H9 (cell line): ENCODE data around the gene EHBP1. TPM values are rescaled to one million over a fixed set of nuclear protein-coding genes. Genes with fewer than 3 reads are reported as not detected.

Experiments
- DNase-seq: peaks from one replicate; pipeline ENCODE4 v3.0.0-alpha.2; 2017
- H2AFZ ChIP-seq: one replicate; pipeline ENCODE4 v1.6.1; 2013; ENCODE audit warnings: mild to moderate bottlenecking, low read length, control low read depth, moderate library complexity
- H2AK5ac ChIP-seq: 2 replicates; pipeline ENCODE4 v1.6.1; 2013; ENCODE audit warnings: low read length, control low read depth, mixed read lengths; ENCODE audit not compliant: insufficient read length
- H2BK120ac ChIP-seq: one replicate; pipeline ENCODE4 v1.6.1; 2013; ENCODE audit warnings: low read depth, mild to moderate bottlenecking, low read length, control low read depth, inconsistent platforms; ENCODE audit not compliant: poor library complexity, severe bottlenecking
- H2BK12ac ChIP-seq: 2 replicates; pipeline ENCODE4 v1.6.1; 2013; ENCODE audit warnings: low read length, control low read depth, mixed read lengths, low read depth; ENCODE audit not compliant: insufficient read length
- H2BK15ac ChIP-seq: 2 replicates; pipeline ENCODE4 v1.6.1; 2013; ENCODE audit warnings: low read depth, low read length, control low read depth
- H2BK20ac ChIP-seq: one replicate; pipeline ENCODE4 v1.6.1; 2013; ENCODE audit warnings: low read depth, mild to moderate bottlenecking, low read length, control low read depth, inconsistent platforms; ENCODE audit not compliant: poor library complexity, severe bottlenecking
- H2BK5ac ChIP-seq: 2 replicates; pipeline ENCODE4 v1.6.1; 2013; ENCODE audit warnings: low read length, control low read depth, mixed read lengths; ENCODE audit not compliant: insufficient read length
- H3K14ac ChIP-seq: 2 replicates; pipeline ENCODE4 v1.6.1; 2013; ENCODE audit warnings: low read length, control low read depth; ENCODE audit not compliant: insufficient read depth
- H3K18ac ChIP-seq: 2 replicates; pipeline ENCODE4 v1.6.1; 2013; ENCODE audit warnings: low read depth, mild to moderate bottlenecking, mixed read lengths, low read length, control low read depth; ENCODE audit not compliant: insufficient read length
- H3K23ac ChIP-seq: 2 replicates; pipeline ENCODE4 v1.6.1; 2013; ENCODE audit warnings: low read length, control low read depth, mixed read lengths, low read depth; ENCODE audit not compliant: insufficient read length
- H3K23me2 ChIP-seq: 2 replicates; pipeline ENCODE4 v1.6.1; 2013; ENCODE audit warnings: low read depth, mild to moderate bottlenecking, mixed read lengths, low read length, control low read depth; ENCODE audit not compliant: insufficient read length, poor library complexity, severe bottlenecking
- H3K27ac ChIP-seq: 2 replicates; pipeline ENCODE4 v1.5.1; 2013; ENCODE audit warnings: low read length, control low read depth, mixed read lengths, low read depth; ENCODE audit not compliant: insufficient read length
- H3K27me3 ChIP-seq: 2 replicates; pipeline ENCODE4 v1.6.1; 2013; ENCODE audit warnings: low read length, control low read depth, inconsistent platforms; ENCODE audit not compliant: insufficient read depth
- H3K4ac ChIP-seq: 2 replicates; pipeline ENCODE4 v1.6.1; 2013; ENCODE audit warnings: low read depth, mild to moderate bottlenecking, control low read depth, inconsistent platforms, low read length, moderate library complexity
- H3K4me1 ChIP-seq: 2 replicates; pipeline ENCODE4 v1.6.1; 2013; ENCODE audit warnings: low read length, control low read depth, inconsistent platforms; ENCODE audit not compliant: insufficient read depth
- H3K4me2 ChIP-seq: 2 replicates; pipeline ENCODE4 v1.6.1; 2013; ENCODE audit warnings: low read length, control low read depth, mixed read lengths; ENCODE audit not compliant: insufficient read length, insufficient read depth
- H3K56ac ChIP-seq: 2 replicates; pipeline ENCODE4 v1.6.1; 2013; ENCODE audit warnings: low read depth, mild to moderate bottlenecking, mixed read lengths, low read length, control low read depth; ENCODE audit not compliant: insufficient read length
- H3K79me1 ChIP-seq: 2 replicates; pipeline ENCODE4 v1.6.1; 2013; ENCODE audit warnings: low read depth, mild to moderate bottlenecking, moderate library complexity, low read length, control low read depth, inconsistent platforms; ENCODE audit not compliant: insufficient read depth, poor library complexity, severe bottlenecking
- H3K79me2 ChIP-seq: 2 replicates; pipeline ENCODE4 v1.6.1; 2013; ENCODE audit warnings: low read length, control low read depth, inconsistent platforms; ENCODE audit not compliant: insufficient read depth
- H3K9ac ChIP-seq: 2 replicates; pipeline ENCODE4 v1.6.1; 2013; ENCODE audit warnings: low read length, control low read depth, mixed read lengths; ENCODE audit not compliant: insufficient read length; ENCODE audit errors: extremely low read depth
- H3K9me3 ChIP-seq: one replicate; pipeline ENCODE4 v1.6.1; 2013; ENCODE audit warnings: low read depth, low read length, inconsistent platforms; ENCODE audit not compliant: control insufficient read depth
- H3T11ph ChIP-seq: one replicate; pipeline ENCODE4 v1.6.1; 2013; ENCODE audit warnings: mild to moderate bottlenecking, low read length, control low read depth, inconsistent platforms
- H4K20me1 ChIP-seq: one replicate; pipeline ENCODE4 v1.6.1; 2013; ENCODE audit not compliant: control insufficient read depth, insufficient read length, insufficient read depth
- H4K5ac ChIP-seq: 2 replicates; pipeline ENCODE4 v1.6.1; 2013; ENCODE audit warnings: low read depth, mild to moderate bottlenecking, mixed read lengths, low read length, control low read depth; ENCODE audit not compliant: insufficient read length
- H4K8ac ChIP-seq: replicated peaks from 2 replicates; pipeline ENCODE4 v1.6.1; 2013; ENCODE audit warnings: low read length, control low read depth, mixed read lengths, low read depth; ENCODE audit not compliant: insufficient read length
- H4K91ac ChIP-seq: 2 replicates; pipeline ENCODE4 v1.6.1; 2013; ENCODE audit warnings: low read depth, mild to moderate bottlenecking, moderate library complexity, mixed read lengths, low read length, control low read depth; ENCODE audit not compliant: insufficient read length
- H3K27ac Mint-ChIP-seq, 3 experiments: 2 replicates in 2 of 3; 3 replicates in 1 of 3; pipeline ENCODE4 v1.8.0; 2020 to 2021; ENCODE audit warnings: mixed read lengths in 3 of 3, mild to moderate bottlenecking in 1 of 3, moderate library complexity in 1 of 3
- H3K27me3 Mint-ChIP-seq: 2 replicates; pipeline ENCODE4 v1.8.0; 2021; ENCODE audit warnings: low read depth, mild to moderate bottlenecking, moderate library complexity, mixed read lengths
- H3K36me3 Mint-ChIP-seq, 3 experiments: 2 replicates in 2 of 3; 3 replicates in 1 of 3; pipeline ENCODE4 v1.8.0; 2020 to 2021; ENCODE audit warnings: low read depth in 3 of 3, mixed read lengths in 3 of 3; ENCODE audit not compliant: insufficient read depth in 1 of 3
- H3K4me1 Mint-ChIP-seq, 2 experiments: 2 replicates each; pipeline ENCODE4 v1.8.0; 2020; ENCODE audit warnings: mixed read lengths in 2 of 2
- H3K4me3 Mint-ChIP-seq, 2 experiments: 2 replicates in 1 of 2; 3 replicates in 1 of 2; pipeline ENCODE4 v1.8.0; 2020 to 2021; ENCODE audit warnings: mild to moderate bottlenecking in 2 of 2, mixed read lengths in 2 of 2, moderate library complexity in 1 of 2
- H3K9me3 Mint-ChIP-seq, 2 experiments: 2 replicates in 1 of 2; 3 replicates in 1 of 2; pipeline ENCODE4 v1.8.0; 2020; ENCODE audit warnings: mild to moderate bottlenecking in 2 of 2, mixed read lengths in 2 of 2, moderate library complexity in 1 of 2
- CTCF ChIP-seq: fragments of 200-600 bp; sonication (generic); conservative IDR thresholded peaks from 3 replicates; pipeline ENCODE4 v1.8.0; 2021; ENCODE audit warnings: antibody characterized with exemption, mild to moderate bottlenecking
- total RNA-seq: library from RNA; stranded (reverse); gene quantifications from 2 replicates; pipeline ENCODE4 v1.2.1, GENCODE V29; 2021

Gene EHBP1
- total RNA-seq, 1 experiment from 2014 or later = 35.6 TPM

- Histone ChIP-seq H3K14ac (no peak overlapping the region), H2AFZ (no peak overlapping the region), H3K79me1 (no peaks in the 10 kb centered on the region), H2BK20ac (no peak overlapping the region), H3K18ac (no peak overlapping the region), H3K4me2 (no peak overlapping the region), H3K27ac (no peak overlapping the region), H3K9me3 (no peaks in the 10 kb centered on the region), H2BK5ac (no peak overlapping the region), H3K56ac (no peak overlapping the region), H2BK120ac (no peak overlapping the region), H2BK12ac (no peak overlapping the region), H4K91ac (no peak overlapping the region), H3K23me2 (no peaks in the 10 kb centered on the region), H3K79me2 (0 out of 2 replicates have a peak, but pooled peaks cover 1% of the 10 kb centered on the region), H2AK5ac (no peak overlapping the region), H4K8ac (no peak overlapping the region), H3K4me1 (no peaks in the 10 kb centered on the region), H2BK15ac (no peak overlapping the region), H3K9ac (no peak overlapping the region), H3K27me3 (no peaks in the 10 kb centered on the region), H4K20me1 (no peaks in the 10 kb centered on the region), H3T11ph (no peak overlapping the region), H3K4ac (no peak overlapping the region), H4K5ac (no peak overlapping the region), H3K23ac (no peak overlapping the region)
- H3K9me3 Mint-ChIP-seq = peaks cover 9 to 16% of the 10 kb centered on the region in 2 experiments
- H3K4me1 Mint-ChIP-seq = peaks cover 8 to 10% of the 10 kb centered on the region in 2 experiments
- no peak overlapping the region for H3K27ac Mint-ChIP-seq
- DNase-seq = no peak
- peaks cover 9 to 27% (median 19%) of the 10 kb centered on the region in 3 experiments for H3K36me3 Mint-ChIP-seq
- TF ChIP-seq CTCF = no peak
- H3K27me3 Mint-ChIP-seq = no peaks in the 10 kb centered on the region
- no peak overlapping the region for H3K4me3 Mint-ChIP-seq
Observed at GRCh38 chr2:62783679-62784078, 78.2 kb downstream of the EHBP1 start.
